DOHH2 (cell line): ENCODE data around the gene TEX2.

Experiments
- EZH2phosphoT487 ChIP-seq: fragments of 200-600 bp; sonication (generic); IDR thresholded peaks from 2 replicates; pipeline ENCODE4 v1.6.1; 2017; ENCODE audit warnings: borderline replicate concordance, mild to moderate bottlenecking, antibody characterized with exemption, low read length, moderate library complexity, mixed read lengths
- TF ChIP-seq, protein P1 (sequence below): fragments of 200-600 bp; sonication (generic); IDR thresholded peaks from one replicate; pipeline ENCODE4 v1.5.1; 2014; ENCODE audit warnings: antibody characterized with exemption, mild to moderate bottlenecking, low read depth, low read length; ENCODE audit not compliant: poor library complexity, severe bottlenecking

GRCh38 chr17:64203630-64204029 is 59.4 kb downstream of the TEX2 start:
- TF ChIP-seq, protein P1, sequence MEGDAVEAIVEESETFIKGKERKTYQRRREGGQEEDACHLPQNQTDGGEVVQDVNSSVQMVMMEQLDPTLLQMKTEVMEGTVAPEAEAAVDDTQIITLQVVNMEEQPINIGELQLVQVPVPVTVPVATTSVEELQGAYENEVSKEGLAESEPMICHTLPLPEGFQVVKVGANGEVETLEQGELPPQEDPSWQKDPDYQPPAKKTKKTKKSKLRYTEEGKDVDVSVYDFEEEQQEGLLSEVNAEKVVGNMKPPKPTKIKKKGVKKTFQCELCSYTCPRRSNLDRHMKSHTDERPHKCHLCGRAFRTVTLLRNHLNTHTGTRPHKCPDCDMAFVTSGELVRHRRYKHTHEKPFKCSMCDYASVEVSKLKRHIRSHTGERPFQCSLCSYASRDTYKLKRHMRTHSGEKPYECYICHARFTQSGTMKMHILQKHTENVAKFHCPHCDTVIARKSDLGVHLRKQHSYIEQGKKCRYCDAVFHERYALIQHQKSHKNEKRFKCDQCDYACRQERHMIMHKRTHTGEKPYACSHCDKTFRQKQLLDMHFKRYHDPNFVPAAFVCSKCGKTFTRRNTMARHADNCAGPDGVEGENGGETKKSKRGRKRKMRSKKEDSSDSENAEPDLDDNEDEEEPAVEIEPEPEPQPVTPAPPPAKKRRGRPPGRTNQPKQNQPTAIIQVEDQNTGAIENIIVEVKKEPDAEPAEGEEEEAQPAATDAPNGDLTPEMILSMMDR = no peak
- TF ChIP-seq EZH2phosphoT487 = no peak
